Sigmoid colon (tissue), 7 donors: ENCODE results near the gene DIPK1A. TPM values are rescaled to one million over a fixed set of nuclear protein-coding genes. Genes with fewer than 3 reads are reported as not detected.

ENCODE experiments used
- DNase-seq: peaks from one replicate; pipeline ENCODE4 v3.0.0-alpha.2; 2019
- H3K27ac ChIP-seq, 4 donors: fragments of 200-600 bp; sonication (generic); one replicate each; pipeline ENCODE4 v1.5.1; 2016 to 2019; ENCODE audit warnings: mild to moderate bottlenecking in 1 of 4
- H3K27me3 ChIP-seq, 3 donors: fragments of 200-600 bp; sonication (generic); one replicate each; pipeline ENCODE4 v1.5.1; 2019; ENCODE audit warnings: mild to moderate bottlenecking in 1 of 3
- H3K36me3 ChIP-seq, 4 donors: fragments of 200-600 bp; sonication (generic); one replicate each; pipeline ENCODE4 v1.5.1; 2016 to 2019
- H3K4me1 ChIP-seq, 4 donors: fragments of 200-600 bp; sonication (generic); one replicate each; pipeline ENCODE4 v1.5.1; 2017 to 2019
- H3K4me3 ChIP-seq, 4 donors: fragments of 200-600 bp; sonication (generic); one replicate each; pipeline ENCODE4 v1.5.1; 2017 to 2019; ENCODE audit warnings: mild to moderate bottlenecking in 2 of 4, moderate library complexity in 1 of 4
- H3K9me3 ChIP-seq, 4 donors: fragments of 200-600 bp in 3 of 4; sonication (generic) in 3 of 4; one replicate each; pipeline versions ENCODE4 v1.5.1 to v1.6.1; 2013 to 2019
- CTCF ChIP-seq, 4 experiments: fragments of 450-650 bp in 3 of 4; fragments of 200-600 bp in 1 of 4; IDR thresholded peaks; one replicate each; pipeline ENCODE4 v1.5.1; 2016 to 2019; ENCODE audit warnings: antibody characterized with exemption in 4 of 4, mild to moderate bottlenecking in 3 of 4, moderate library complexity in 2 of 4
- EP300 ChIP-seq, 4 donors: sonication (generic); formaldehyde crosslinking; IDR thresholded peaks; one replicate each; pipeline ENCODE4 v1.6.1; 2017; ENCODE audit warnings: antibody characterized with exemption in 4 of 4
- POLR2A ChIP-seq, 2 donors: fragments of 450-650 bp; IDR thresholded peaks; one replicate each; pipeline ENCODE4 v1.6.1; 2016; ENCODE audit warnings: antibody characterized with exemption in 2 of 2, mild to moderate bottlenecking in 2 of 2, moderate library complexity in 2 of 2
- POLR2AphosphoS5 ChIP-seq, 4 donors: sonication (generic); formaldehyde crosslinking; IDR thresholded peaks; one replicate each; pipeline ENCODE4 v1.6.1; 2017; ENCODE audit warnings: antibody characterized with exemption in 4 of 4
- WGBS, 2 donors: extraction: QIAGEN DNeasy Blood & Tissue Kit; methylation state at CpG; one replicate each; pipeline ENCODE4 v1.1.7; 2013; 5-methylcytosine and 5-hydroxymethylcytosine counted together
- intact Hi-C: fragments of 100-400 bp; cut with DNase I; formaldehyde crosslinking; loops from one replicate; pipeline ENCODE4 v1.15.1; 2023
- polyA plus RNA-seq, 3 donors: library from polyadenylated mRNA; stranded (reverse); fragments of 200-250 nt; gene quantifications; one replicate each; pipeline ENCODE4 v1.2.3, GENCODE V29; 2013
- total RNA-seq, 4 donors: library from RNA; depleted of rRNA; stranded (reverse); fragments of >200 nt; gene quantifications; one replicate each; pipeline ENCODE4 v1.1.0, GENCODE V29; 2016
- donor health status: healthy with polysubstance abuse.
- donor health status: Bipolar disorder and iron deficiency.
- donor health status: healthy.

The DIPK1A gene
- total and polyA plus RNA-seq, 7 donors = 1.8 to 35.5 (median 19.1) TPM

- H3K36me3 ChIP-seq = no peaks in the 10 kb centered on the region
- H3K4me1 ChIP-seq = peaks cover 0 to 66% (median 50%) of the 10 kb centered on the region in 4 donors
- TF ChIP-seq CTCF (IDR thresholded peaks at IDR 0.05) (no peak), EP300 (IDR thresholded peaks at IDR 0.05) (no peak), POLR2A (IDR thresholded peaks at IDR 0.05) (no peak)
- 50 to 88% methylated on average over 3 of the region's 3 CpGs for WGBS, 2 donors
- no peak overlapping the region for H3K4me3 ChIP-seq
- H3K27ac ChIP-seq = no peak overlapping the region
- H3K27me3 ChIP-seq = no peaks in the 10 kb centered on the region
- intact Hi-C loops = no loop called here
- DNase-seq = no peak
- no peaks in the 10 kb centered on the region for H3K9me3 ChIP-seq
These were observed 7.8 kb downstream of the DIPK1A start for GRCh38 chr1:92953491-92953890.

GRCh38 chr1:92952714-92953113 is 8.5 kb downstream of the DIPK1A start:
- DNase-seq = no peak
- WGBS, 2 donors = 91 to 98% methylated on average over 1 of the region's 1 CpG
- Histone ChIP-seq H3K27ac (peak overlapping the region in 1 of 4 donors; percentile 66), H3K27me3 (no peaks in the 10 kb centered on the region), H3K4me1 (peaks cover 0 to 58% (median 43%) of the 10 kb centered on the region in 4 donors), H3K4me3 (no peak overlapping the region), H3K9me3 (no peaks in the 10 kb centered on the region), H3K36me3 (no peaks in the 10 kb centered on the region)
- TF ChIP-seq CTCF (IDR thresholded peaks at IDR 0.05) (no peak), POLR2A (IDR thresholded peaks at IDR 0.05) (no peak), EP300 (IDR thresholded peaks at IDR 0.05) (no peak), POLR2AphosphoS5 (IDR thresholded peaks at IDR 0.05) (no peak)
- intact Hi-C loops = no loop called here

GRCh38 chr1:92951141-92951582 is 10.1 kb downstream of the DIPK1A start:
- Histone ChIP-seq H3K27me3 (no peaks in the 10 kb centered on the region), H3K27ac (peak overlapping the region; percentile 30 to 72 (median 60)), H3K4me3 (no peak overlapping the region), H3K9me3 (no peaks in the 10 kb centered on the region), H3K36me3 (no peaks in the 10 kb centered on the region), H3K4me1 (peaks cover 0 to 42% (median 29%) of the 10 kb centered on the region in 4 donors)
- no peak for TF ChIP-seq POLR2AphosphoS5 (IDR thresholded peaks at IDR 0.05)
- no peak for TF ChIP-seq EP300 (IDR thresholded peaks at IDR 0.05)
- TF ChIP-seq CTCF (IDR thresholded peaks at IDR 0.05) = no peak
- TF ChIP-seq POLR2A (IDR thresholded peaks at IDR 0.05) = no peak
- intact Hi-C loops = no loop called here
- 24 to 26% methylated on average over 4 of the region's 4 CpGs for WGBS, 2 donors
- DNase-seq = no peak

GRCh38 chr1:92949937-92950817 is 11.1 kb downstream of the DIPK1A start:
- no peak for DNase-seq
- no peaks in the 10 kb centered on the region for H3K36me3 ChIP-seq
- H3K9me3 ChIP-seq = no peaks in the 10 kb centered on the region
- H3K27ac ChIP-seq = peak overlapping the region; percentile 30 to 72 (median 60)
- intact Hi-C loops = no loop called here
- 79 to 84% methylated on average over 7 of the region's 7 CpGs for WGBS, 2 donors
- H3K27me3 ChIP-seq = no peaks in the 10 kb centered on the region
- H3K4me1 ChIP-seq = peaks cover 0 to 48% (median 35%) of the 10 kb centered on the region in 4 donors
- TF ChIP-seq POLR2AphosphoS5 (IDR thresholded peaks at IDR 0.05) = no peak
- TF ChIP-seq CTCF (IDR thresholded peaks at IDR 0.05) = no peak
- TF ChIP-seq POLR2A (IDR thresholded peaks at IDR 0.05) = no peak
- TF ChIP-seq EP300 (IDR thresholded peaks at IDR 0.05) = no peak
- H3K4me3 ChIP-seq = no peak overlapping the region
